CD4-positive, alpha-beta T cell treated with Interleukin-4 for 1 hour (primary cell): Measurements from ENCODE around the gene DOK1.

Source experiments
- DNase-seq, 2 donors: peaks; one replicate each; pipeline ENCODE4 v3.0.0-alpha.2; 2020 to 2022

Gene DOK1

GRCh38 chr2:74571058-74571457 lies 16.5 kb downstream of the DOK1 start:
- no peak for DNase-seq

GRCh38 chr2:74572178-74572925 lies 17.8 kb downstream of the DOK1 start:
- DNase-seq, result no peak

- DNase-seq, result peak; percentile 40 to 48
These were observed 19.4 kb downstream of the DOK1 start for GRCh38 chr2:74573747-74574562.

GRCh38 chr2:74575320-74575719 lies 20.8 kb downstream of the DOK1 start:
- DNase-seq, result no peak

GRCh38 chr2:74576211-74576862 lies 21.8 kb downstream of the DOK1 start:
- DNase-seq, result no peak

GRCh38 chr2:74576863-74577229 lies 22.3 kb downstream of the DOK1 start:
- DNase-seq, result no peak

- no peak for DNase-seq
These were observed 22.9 kb downstream of the DOK1 start for GRCh38 chr2:74577448-74577847.

- DNase-seq, result no peak
These were observed 23.9 kb downstream of the DOK1 start for GRCh38 chr2:74578408-74578807.

GRCh38 chr2:74581463-74581862 lies 26.9 kb downstream of the DOK1 start:
- DNase-seq, result no peak

GRCh38 chr2:74582184-74582583 lies 27.7 kb downstream of the DOK1 start:
- DNase-seq, result no peak

GRCh38 chr2:74583504-74583903 lies 29.0 kb downstream of the DOK1 start:
- DNase-seq, result no peak

GRCh38 chr2:74584088-74584645 lies 29.6 kb downstream of the DOK1 start:
- DNase-seq, result no peak

- DNase-seq, result peak in 1 of 2 donors; percentile 10
These were observed 31.1 kb downstream of the DOK1 start for GRCh38 chr2:74585406-74586185.

- DNase-seq, result peak; percentile 75 to 77
These were observed 33.3 kb downstream of the DOK1 start for GRCh38 chr2:74587664-74588277.

GRCh38 chr2:74588664-74589063 lies 34.1 kb downstream of the DOK1 start:
- no peak for DNase-seq

- DNase-seq, result no peak
These were observed 39.6 kb downstream of the DOK1 start for GRCh38 chr2:74593826-74594772.

GRCh38 chr2:74596584-74596983 lies 42.1 kb downstream of the DOK1 start:
- no peak for DNase-seq

- no peak for DNase-seq
These were observed 42.9 kb downstream of the DOK1 start for GRCh38 chr2:74597410-74597809.

GRCh38 chr2:74599676-74600075 lies 45.2 kb downstream of the DOK1 start:
- no peak for DNase-seq

- DNase-seq, result no peak
These were observed 48.2 kb downstream of the DOK1 start for GRCh38 chr2:74602586-74603281.
